Natural killer cell treated with Interleukin-12 subunit alpha and Interleukin-12 subunit beta and Interleukin-15 and Interleukin-18, amount 100 ng/mL, for 72 hours (primary cell): ENCODE measurements around the gene CAPN8. TPM values are rescaled to one million over a fixed set of nuclear protein-coding genes. Genes with fewer than 3 reads are reported as not detected.

Experiments used
- ATAC-seq, 2 donors: fragments of 150-1000 bp; cut with Tn5 transposase in 1 of 2; sonication (Bioruptor Pico), chemical (Tn5 transposase) in 1 of 2; 2 replicates each; pipeline ENCODE4 v1.10.0; 2021
- DNase-seq: peaks from one replicate; pipeline ENCODE4 v3.0.0; 2022; ENCODE audit warnings: low spot score
- H3K27ac Mint-ChIP-seq, 2 donors: 1 replicate in 1 of 2; 2 replicates in 1 of 2; pipeline ENCODE4 v1.8.0; 2022; ENCODE audit warnings: mixed read lengths in 2 of 2, mild to moderate bottlenecking in 1 of 2, moderate library complexity in 1 of 2
- H3K27me3 Mint-ChIP-seq, 2 donors: 1 replicate in 1 of 2; 2 replicates in 1 of 2; pipeline ENCODE4 v1.8.0; 2022; ENCODE audit warnings: mixed read lengths in 2 of 2
- H3K36me3 Mint-ChIP-seq: one replicate; pipeline ENCODE4 v1.8.0; 2022; ENCODE audit warnings: mixed read lengths
- H3K4me1 Mint-ChIP-seq, 2 donors: 1 replicate in 1 of 2; 2 replicates in 1 of 2; pipeline ENCODE4 v1.8.0; 2022; ENCODE audit warnings: low read depth in 2 of 2, mixed read lengths in 2 of 2, mild to moderate bottlenecking in 1 of 2
- H3K4me3 Mint-ChIP-seq: one replicate; pipeline ENCODE4 v1.8.0; 2022; ENCODE audit warnings: mixed read lengths
- H3K9me3 Mint-ChIP-seq: 2 replicates; pipeline ENCODE4 v1.8.0; 2022; ENCODE audit warnings: mixed read lengths
- total RNA-seq, 2 donors: library from RNA; stranded (reverse); gene quantifications; one replicate each; pipeline ENCODE4 v1.2.3, GENCODE V29; 2022

Gene CAPN8
- not detected for total RNA-seq

GRCh38 chr1:223665592-223666312 is at the start of gene CAPN8:
CAPN8 (minus strand) TSS chr1:223665701; CDS start chr1:223665646, 55 bp downstream.
- ATAC-seq, result no peak
- H3K27me3 Mint-ChIP-seq, result peaks cover 12 to 33% of the 10 kb centered on the region in 2 donors
- no peaks in the 10 kb centered on the region for H3K9me3 Mint-ChIP-seq
- H3K4me1 Mint-ChIP-seq, result no peaks in the 10 kb centered on the region
- no peak within 1 kb of the TSS for H3K27ac Mint-ChIP-seq
- H3K36me3 Mint-ChIP-seq, result no peaks in the 10 kb centered on the region
- no peak for DNase-seq
- no peak within 1 kb of the TSS for H3K4me3 Mint-ChIP-seq

- Mint-ChIP-seq H3K4me1 (peaks cover 48 to 50% of the 10 kb centered on the region in 2 donors), H3K27ac (peak overlapping the region; percentile 85 to 87), H3K27me3 (no peaks in the 10 kb centered on the region), H3K4me3 (peak overlapping the region; percentile 86), H3K36me3 (no peaks in the 10 kb centered on the region), H3K9me3 (no peaks in the 10 kb centered on the region)
- ATAC-seq, result no peak
- no peak for DNase-seq
Measured at GRCh38 chr1:223714849-223715603, 49.5 kb upstream of the CAPN8 start.

- Mint-ChIP-seq H3K4me3 (peak overlapping the region; percentile 86), H3K27ac (peak overlapping the region; percentile 56 to 87), H3K9me3 (no peaks in the 10 kb centered on the region), H3K27me3 (no peaks in the 10 kb centered on the region), H3K4me1 (peaks cover 48 to 50% of the 10 kb centered on the region in 2 donors), H3K36me3 (no peaks in the 10 kb centered on the region)
- no peak for DNase-seq
- no peak for ATAC-seq
Measured at GRCh38 chr1:223714421-223714724, 48.9 kb upstream of the CAPN8 start.

GRCh38 chr1:223713546-223714420 is 48.3 kb upstream of the CAPN8 start:
- H3K36me3 Mint-ChIP-seq, result no peaks in the 10 kb centered on the region
- peak overlapping the region; percentile 74 for H3K4me3 Mint-ChIP-seq
- ATAC-seq (no peak), DNase-seq (no peak)
- H3K27ac Mint-ChIP-seq, result peak overlapping the region; percentile 56 to 87
- H3K27me3 Mint-ChIP-seq, result no peaks in the 10 kb centered on the region
- no peaks in the 10 kb centered on the region for H3K9me3 Mint-ChIP-seq
- peaks cover 48 to 51% of the 10 kb centered on the region in 2 donors for H3K4me1 Mint-ChIP-seq

GRCh38 chr1:223712850-223713474 is 47.5 kb upstream of the CAPN8 start:
- Mint-ChIP-seq H3K4me1 (peaks cover 48 to 50% of the 10 kb centered on the region in 2 donors), H3K9me3 (no peaks in the 10 kb centered on the region), H3K36me3 (no peaks in the 10 kb centered on the region), H3K27ac (peak overlapping the region; percentile 56 to 87), H3K4me3 (peak overlapping the region; percentile 74), H3K27me3 (no peaks in the 10 kb centered on the region)
- DNase-seq (peak; percentile 89), ATAC-seq (peak; percentile 72 to 85)

GRCh38 chr1:223712194-223712849 is 46.8 kb upstream of the CAPN8 start, which contains the start of gene CAPN2:
CAPN2 (plus strand) TSS chr1:223712539; CDS start chr1:223712641, 102 bp downstream.
- Mint-ChIP-seq H3K4me1 (peaks cover 44 to 47% of the 10 kb centered on the region in 2 donors), H3K4me3 (peak within 1 kb of the TSS; percentile 74), H3K36me3 (no peaks in the 10 kb centered on the region), H3K9me3 (no peaks in the 10 kb centered on the region), H3K27ac (peak within 1 kb of the TSS; percentile 56 to 87), H3K27me3 (no peaks in the 10 kb centered on the region)
- DNase-seq (peak; percentile 84), ATAC-seq (peak; percentile 87 to 92)

GRCh38 chr1:223711747-223712193 is 46.3 kb upstream of the CAPN8 start:
- ATAC-seq, result no peak
- H3K4me3 Mint-ChIP-seq, result peak overlapping the region; percentile 18
- no peaks in the 10 kb centered on the region for H3K27me3 Mint-ChIP-seq
- peaks cover 39 to 43% of the 10 kb centered on the region in 2 donors for H3K4me1 Mint-ChIP-seq
- no peaks in the 10 kb centered on the region for H3K36me3 Mint-ChIP-seq
- H3K27ac Mint-ChIP-seq, result no peak overlapping the region
- DNase-seq, result no peak
- H3K9me3 Mint-ChIP-seq, result no peaks in the 10 kb centered on the region

- no peak overlapping the region for H3K27ac Mint-ChIP-seq
- no peaks in the 10 kb centered on the region for H3K27me3 Mint-ChIP-seq
- no peak for ATAC-seq
- H3K4me1 Mint-ChIP-seq, result peaks cover 33 to 37% of the 10 kb centered on the region in 2 donors
- H3K4me3 Mint-ChIP-seq, result no peak overlapping the region
- no peaks in the 10 kb centered on the region for H3K36me3 Mint-ChIP-seq
- H3K9me3 Mint-ChIP-seq, result no peaks in the 10 kb centered on the region
- no peak for DNase-seq
Measured at GRCh38 chr1:223711173-223711572, 45.7 kb upstream of the CAPN8 start.

- H3K9me3 Mint-ChIP-seq, result no peaks in the 10 kb centered on the region
- DNase-seq, result no peak
- no peak for ATAC-seq
- no peaks in the 10 kb centered on the region for H3K36me3 Mint-ChIP-seq
- H3K4me1 Mint-ChIP-seq, result peaks cover 28 to 34% of the 10 kb centered on the region in 2 donors
- H3K27ac Mint-ChIP-seq, result no peak overlapping the region
- H3K27me3 Mint-ChIP-seq, result no peaks in the 10 kb centered on the region
- no peak overlapping the region for H3K4me3 Mint-ChIP-seq
Measured at GRCh38 chr1:223710179-223711133, 45.0 kb upstream of the CAPN8 start.

- Mint-ChIP-seq H3K4me3 (no peak overlapping the region), H3K9me3 (no peaks in the 10 kb centered on the region), H3K36me3 (no peaks in the 10 kb centered on the region), H3K27me3 (no peaks in the 10 kb centered on the region), H3K4me1 (peaks cover 26 to 33% of the 10 kb centered on the region in 2 donors), H3K27ac (no peak overlapping the region)
- ATAC-seq, result no peak
- no peak for DNase-seq
Measured at GRCh38 chr1:223709598-223709997, 44.1 kb upstream of the CAPN8 start.

GRCh38 chr1:223708651-223709268 is 43.3 kb upstream of the CAPN8 start:
- Mint-ChIP-seq H3K27me3 (no peaks in the 10 kb centered on the region), H3K36me3 (no peaks in the 10 kb centered on the region), H3K27ac (no peak overlapping the region), H3K4me3 (no peak overlapping the region), H3K9me3 (no peaks in the 10 kb centered on the region), H3K4me1 (peaks cover 18 to 30% of the 10 kb centered on the region in 2 donors)
- DNase-seq (no peak), ATAC-seq (no peak)

GRCh38 chr1:223708001-223708359 is 42.5 kb upstream of the CAPN8 start:
- DNase-seq (no peak), ATAC-seq (no peak)

More at GRCh38 chr1:223708001-223708359, 42.5 kb upstream of the CAPN8 start:
- H3K4me3 Mint-ChIP-seq, result no peak overlapping the region
- H3K27me3 Mint-ChIP-seq, result no peaks in the 10 kb centered on the region
- H3K4me1 Mint-ChIP-seq, result peaks cover 11 to 23% of the 10 kb centered on the region in 2 donors
- no peaks in the 10 kb centered on the region for H3K9me3 Mint-ChIP-seq
- no peak overlapping the region for H3K27ac Mint-ChIP-seq
- no peaks in the 10 kb centered on the region for H3K36me3 Mint-ChIP-seq
